Vagina (tissue), 2 donors: ENCODE data around the gene OR11A1. TPM values are rescaled to one million over a fixed set of nuclear protein-coding genes. Genes with fewer than 3 reads are reported as not detected.

ENCODE experiments used
- DNase-seq, 2 donors: peaks; one replicate each; pipeline ENCODE4 v3.0.0-alpha.2; 2017; ENCODE audit errors: extremely low spot score in 2 of 2
- H3K27ac ChIP-seq: fragments of 200-600 bp; sonication (generic); one replicate; pipeline ENCODE4 v1.5.1; 2019
- H3K27me3 ChIP-seq: fragments of 200-600 bp; sonication (generic); one replicate; pipeline ENCODE4 v1.5.1; 2019
- H3K36me3 ChIP-seq, 2 donors: fragments of 200-600 bp; sonication (generic); one replicate each; pipeline ENCODE4 v1.5.1; 2017 to 2019
- H3K4me1 ChIP-seq: fragments of 200-600 bp; sonication (generic); one replicate; pipeline ENCODE4 v1.5.1; 2019
- H3K4me3 ChIP-seq, 2 donors: fragments of 200-600 bp; sonication (generic); 1 replicate in 1 of 2; 2 replicates in 1 of 2; pipeline ENCODE4 v1.5.1; 2016 to 2019
- H3K9me3 ChIP-seq: fragments of 200-600 bp; sonication (generic); one replicate; pipeline ENCODE4 v1.5.1; 2019
- CTCF ChIP-seq, 3 experiments: fragments of 450-650 bp in 2 of 3; fragments of 200-600 bp in 1 of 3; sonication (generic) in 1 of 3; IDR thresholded peaks; one replicate each; pipeline ENCODE4 v1.5.1; 2017 to 2019; ENCODE audit warnings: antibody characterized with exemption in 3 of 3, mild to moderate bottlenecking in 2 of 3, moderate library complexity in 2 of 3
- POLR2A ChIP-seq, 2 donors: fragments of 450-650 bp; IDR thresholded peaks; one replicate each; pipeline ENCODE4 v1.6.1; 2017; ENCODE audit warnings: antibody characterized with exemption in 2 of 2, mild to moderate bottlenecking in 2 of 2, moderate library complexity in 2 of 2
- POLR2AphosphoS5 ChIP-seq, 2 donors: sonication (generic); formaldehyde crosslinking; IDR thresholded peaks; one replicate each; pipeline ENCODE4 v1.9.0; 2017; ENCODE audit warnings: antibody characterized with exemption in 2 of 2, mild to moderate bottlenecking in 2 of 2, low read depth in 1 of 2; ENCODE audit not compliant: insufficient read depth in 1 of 2
- intact Hi-C: fragments of 100-400 bp; cut with DNase I; formaldehyde crosslinking; loops from one replicate; pipeline ENCODE4 v1.15.1; 2023
- total RNA-seq: library from RNA; depleted of rRNA; stranded (reverse); fragments of >200 nt; gene quantifications from one replicate; pipeline ENCODE4 v1.2.3, GENCODE V29; 2016

OR11A1 gene
- total RNA-seq, 1 donor from 2014 or later = not detected

GRCh38 chr6:29478740-29479139 is 21.9 kb upstream of the OR11A1 start:
- H3K4me1 ChIP-seq = no peaks in the 10 kb centered on the region
- no peak overlapping the region for H3K27ac ChIP-seq
- H3K9me3 ChIP-seq = no peaks in the 10 kb centered on the region
- TF ChIP-seq POLR2A (IDR thresholded peaks at IDR 0.05) = no peak
- no peak for TF ChIP-seq CTCF (IDR thresholded peaks at IDR 0.05)
- no peak for TF ChIP-seq POLR2AphosphoS5 (IDR thresholded peaks at IDR 0.05; ENCODE audit: insufficient read depth in 1 of 2, low read depth in 1 of 2)
- H3K36me3 ChIP-seq = no peaks in the 10 kb centered on the region
- intact Hi-C loops = no loop called here
- no peak for DNase-seq
- H3K27me3 ChIP-seq = no peaks in the 10 kb centered on the region
- no peak overlapping the region for H3K4me3 ChIP-seq

DNA sequence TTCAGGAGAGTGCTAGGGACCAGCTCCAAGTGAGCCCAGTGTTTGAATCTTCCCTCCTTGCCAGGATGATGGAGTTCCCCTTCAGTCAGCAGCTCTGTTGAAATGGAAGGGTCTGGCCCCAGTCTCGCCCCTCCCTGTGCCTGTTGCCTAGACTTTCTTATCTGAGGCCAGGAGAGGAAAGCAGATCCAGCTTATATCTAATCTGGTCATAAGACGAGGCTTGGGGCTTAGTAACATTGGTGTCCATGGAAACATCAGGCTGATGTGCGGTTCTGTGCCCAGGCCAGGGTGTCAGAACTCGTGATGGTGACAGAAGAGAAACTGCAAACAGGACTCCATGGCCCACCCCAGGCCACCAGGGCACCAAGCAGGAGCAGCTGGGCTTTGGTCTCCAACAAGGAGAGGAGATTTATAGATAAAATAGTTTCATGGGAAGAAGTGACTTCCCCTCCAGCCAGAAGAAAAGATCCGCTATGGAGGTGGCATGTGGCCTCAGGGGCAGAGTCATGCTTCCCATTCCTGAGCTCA is 21.1 kb upstream of the OR11A1 start:
- intact Hi-C loops = no loop called here
- TF ChIP-seq POLR2AphosphoS5 (IDR thresholded peaks at IDR 0.05; ENCODE audit: insufficient read depth in 1 of 2, low read depth in 1 of 2) = no peak
- TF ChIP-seq CTCF (IDR thresholded peaks at IDR 0.05) = no peak
- TF ChIP-seq POLR2A (IDR thresholded peaks at IDR 0.05) = no peak
- H3K4me3 ChIP-seq = no peak overlapping the region
- H3K9me3 ChIP-seq = no peaks in the 10 kb centered on the region
- no peak for DNase-seq
- no peaks in the 10 kb centered on the region for H3K27me3 ChIP-seq
- H3K4me1 ChIP-seq = no peaks in the 10 kb centered on the region
- H3K27ac ChIP-seq = no peak overlapping the region
- H3K36me3 ChIP-seq = no peaks in the 10 kb centered on the region

DNA sequence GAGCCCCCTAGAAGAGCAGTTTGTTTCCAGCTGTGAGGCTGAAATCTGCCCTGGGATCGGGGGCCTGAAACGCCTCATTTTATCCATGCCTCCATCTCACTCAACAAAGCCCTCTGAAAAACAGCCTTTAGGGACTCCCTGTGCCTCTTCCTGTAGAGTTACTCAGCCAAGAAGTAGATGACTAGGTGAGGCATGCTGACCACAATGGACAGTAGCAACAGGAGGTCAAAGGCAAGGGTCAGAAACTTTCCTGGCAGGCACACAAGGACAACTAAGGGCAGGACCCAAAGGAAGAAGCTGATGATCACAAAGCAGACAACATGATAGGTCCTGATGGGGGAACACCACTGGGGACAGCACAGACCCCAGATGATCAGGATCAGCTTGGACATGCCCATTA is 18.1 kb upstream of the OR11A1 start:
- Histone ChIP-seq H3K36me3 (no peaks in the 10 kb centered on the region), H3K27ac (no peak overlapping the region), H3K4me3 (no peak overlapping the region), H3K4me1 (no peaks in the 10 kb centered on the region), H3K9me3 (no peaks in the 10 kb centered on the region), H3K27me3 (no peaks in the 10 kb centered on the region)
- no peak for TF ChIP-seq CTCF (IDR thresholded peaks at IDR 0.05)
- no peak for TF ChIP-seq POLR2AphosphoS5 (IDR thresholded peaks at IDR 0.05; ENCODE audit: insufficient read depth in 1 of 2, low read depth in 1 of 2)
- TF ChIP-seq POLR2A (IDR thresholded peaks at IDR 0.05) = no peak
- intact Hi-C loops = no loop called here
- no peak for DNase-seq

DNA sequence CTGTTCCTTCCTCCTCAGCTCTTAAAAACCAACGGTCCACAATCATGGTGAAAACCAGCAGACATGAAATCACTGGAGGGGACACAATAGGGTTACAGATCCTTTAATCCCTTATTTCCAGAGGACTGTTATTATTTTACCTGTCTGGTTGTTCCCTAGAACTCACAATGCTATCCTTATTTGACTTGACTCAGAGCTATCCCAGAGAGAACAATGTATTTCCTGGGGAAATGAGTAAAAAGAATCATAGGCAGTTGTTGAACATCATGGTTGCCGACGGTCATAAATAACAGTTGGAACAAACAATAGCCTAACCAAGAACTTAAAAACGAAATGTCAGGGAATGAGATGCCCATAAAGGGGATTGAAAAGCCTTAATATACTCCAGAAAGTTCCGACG is 9.4 kb upstream of the OR11A1 start:
- Histone ChIP-seq H3K27ac (no peak overlapping the region), H3K9me3 (no peaks in the 10 kb centered on the region), H3K36me3 (no peaks in the 10 kb centered on the region), H3K27me3 (no peaks in the 10 kb centered on the region), H3K4me3 (no peak overlapping the region), H3K4me1 (no peaks in the 10 kb centered on the region)
- TF ChIP-seq CTCF (IDR thresholded peaks at IDR 0.05) (no peak), POLR2AphosphoS5 (IDR thresholded peaks at IDR 0.05; ENCODE audit: insufficient read depth in 1 of 2, low read depth in 1 of 2) (no peak), POLR2A (IDR thresholded peaks at IDR 0.05) (no peak)
- intact Hi-C loops = no loop called here
- DNase-seq = no peak

DNA sequence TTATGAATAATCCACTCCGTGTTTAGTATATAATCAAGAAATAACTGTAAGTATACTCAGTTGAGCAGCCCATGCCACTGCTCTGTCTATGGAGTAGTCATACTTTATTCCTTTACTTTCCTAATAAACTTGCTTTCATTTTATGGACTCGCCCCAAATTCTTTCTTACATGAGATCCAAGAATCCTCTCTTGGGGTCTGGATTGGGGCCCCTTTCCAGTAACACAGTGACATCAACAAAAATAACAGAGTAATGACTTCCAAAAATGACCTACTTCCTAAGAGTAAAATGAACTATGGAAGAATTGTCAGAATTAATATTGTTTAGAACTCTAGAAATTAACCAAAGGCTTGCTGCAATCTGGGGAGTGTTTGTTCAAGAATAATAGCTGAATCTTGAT is 8.9 kb upstream of the OR11A1 start:
- intact Hi-C loops = no loop called here

More for the DNA sequence above, 8.9 kb upstream of the OR11A1 start:
- Histone ChIP-seq H3K4me1 (no peaks in the 10 kb centered on the region), H3K27ac (no peak overlapping the region), H3K27me3 (no peaks in the 10 kb centered on the region), H3K36me3 (no peaks in the 10 kb centered on the region), H3K9me3 (no peaks in the 10 kb centered on the region), H3K4me3 (no peak overlapping the region)
- TF ChIP-seq POLR2AphosphoS5 (IDR thresholded peaks at IDR 0.05; ENCODE audit: insufficient read depth in 1 of 2, low read depth in 1 of 2) (no peak), CTCF (IDR thresholded peaks at IDR 0.05) (no peak), POLR2A (IDR thresholded peaks at IDR 0.05) (no peak)
- no peak for DNase-seq
